H9 (cell line): Measurements from ENCODE around the gene CACNA1F. TPM values are rescaled to one million over a fixed set of nuclear protein-coding genes. Genes with fewer than 3 reads are reported as not detected.

Experiments used
- DNase-seq: peaks from one replicate; pipeline ENCODE4 v3.0.0-alpha.2; 2017
- H2AFZ ChIP-seq: one replicate; pipeline ENCODE4 v1.6.1; 2013; ENCODE audit warnings: mild to moderate bottlenecking, low read length, control low read depth, moderate library complexity
- H2AK5ac ChIP-seq: 2 replicates; pipeline ENCODE4 v1.6.1; 2013; ENCODE audit warnings: low read length, control low read depth, mixed read lengths; ENCODE audit not compliant: insufficient read length
- H2BK120ac ChIP-seq: one replicate; pipeline ENCODE4 v1.6.1; 2013; ENCODE audit warnings: low read depth, mild to moderate bottlenecking, low read length, control low read depth, inconsistent platforms; ENCODE audit not compliant: poor library complexity, severe bottlenecking
- H2BK12ac ChIP-seq: 2 replicates; pipeline ENCODE4 v1.6.1; 2013; ENCODE audit warnings: low read length, control low read depth, mixed read lengths, low read depth; ENCODE audit not compliant: insufficient read length
- H2BK15ac ChIP-seq: 2 replicates; pipeline ENCODE4 v1.6.1; 2013; ENCODE audit warnings: low read depth, low read length, control low read depth
- H2BK20ac ChIP-seq: one replicate; pipeline ENCODE4 v1.6.1; 2013; ENCODE audit warnings: low read depth, mild to moderate bottlenecking, low read length, control low read depth, inconsistent platforms; ENCODE audit not compliant: poor library complexity, severe bottlenecking
- H2BK5ac ChIP-seq: 2 replicates; pipeline ENCODE4 v1.6.1; 2013; ENCODE audit warnings: low read length, control low read depth, mixed read lengths; ENCODE audit not compliant: insufficient read length
- H3K14ac ChIP-seq: 2 replicates; pipeline ENCODE4 v1.6.1; 2013; ENCODE audit warnings: low read length, control low read depth; ENCODE audit not compliant: insufficient read depth
- H3K18ac ChIP-seq: 2 replicates; pipeline ENCODE4 v1.6.1; 2013; ENCODE audit warnings: low read depth, mild to moderate bottlenecking, mixed read lengths, low read length, control low read depth; ENCODE audit not compliant: insufficient read length
- H3K23ac ChIP-seq: 2 replicates; pipeline ENCODE4 v1.6.1; 2013; ENCODE audit warnings: low read length, control low read depth, mixed read lengths, low read depth; ENCODE audit not compliant: insufficient read length
- H3K23me2 ChIP-seq: 2 replicates; pipeline ENCODE4 v1.6.1; 2013; ENCODE audit warnings: low read depth, mild to moderate bottlenecking, mixed read lengths, low read length, control low read depth; ENCODE audit not compliant: insufficient read length, poor library complexity, severe bottlenecking
- H3K27ac ChIP-seq: 2 replicates; pipeline ENCODE4 v1.5.1; 2013; ENCODE audit warnings: low read length, control low read depth, mixed read lengths, low read depth; ENCODE audit not compliant: insufficient read length
- H3K27me3 ChIP-seq: 2 replicates; pipeline ENCODE4 v1.6.1; 2013; ENCODE audit warnings: low read length, control low read depth, inconsistent platforms; ENCODE audit not compliant: insufficient read depth
- H3K4ac ChIP-seq: 2 replicates; pipeline ENCODE4 v1.6.1; 2013; ENCODE audit warnings: low read depth, mild to moderate bottlenecking, control low read depth, inconsistent platforms, low read length, moderate library complexity
- H3K4me1 ChIP-seq: 2 replicates; pipeline ENCODE4 v1.6.1; 2013; ENCODE audit warnings: low read length, control low read depth, inconsistent platforms; ENCODE audit not compliant: insufficient read depth
- H3K4me2 ChIP-seq: 2 replicates; pipeline ENCODE4 v1.6.1; 2013; ENCODE audit warnings: low read length, control low read depth, mixed read lengths; ENCODE audit not compliant: insufficient read length, insufficient read depth
- H3K56ac ChIP-seq: 2 replicates; pipeline ENCODE4 v1.6.1; 2013; ENCODE audit warnings: low read depth, mild to moderate bottlenecking, mixed read lengths, low read length, control low read depth; ENCODE audit not compliant: insufficient read length
- H3K79me1 ChIP-seq: 2 replicates; pipeline ENCODE4 v1.6.1; 2013; ENCODE audit warnings: low read depth, mild to moderate bottlenecking, moderate library complexity, low read length, control low read depth, inconsistent platforms; ENCODE audit not compliant: insufficient read depth, poor library complexity, severe bottlenecking
- H3K79me2 ChIP-seq: 2 replicates; pipeline ENCODE4 v1.6.1; 2013; ENCODE audit warnings: low read length, control low read depth, inconsistent platforms; ENCODE audit not compliant: insufficient read depth
- H3K9ac ChIP-seq: 2 replicates; pipeline ENCODE4 v1.6.1; 2013; ENCODE audit warnings: low read length, control low read depth, mixed read lengths; ENCODE audit not compliant: insufficient read length; ENCODE audit errors: extremely low read depth
- H3K9me3 ChIP-seq: one replicate; pipeline ENCODE4 v1.6.1; 2013; ENCODE audit warnings: low read depth, low read length, inconsistent platforms; ENCODE audit not compliant: control insufficient read depth
- H3T11ph ChIP-seq: one replicate; pipeline ENCODE4 v1.6.1; 2013; ENCODE audit warnings: mild to moderate bottlenecking, low read length, control low read depth, inconsistent platforms
- H4K20me1 ChIP-seq: one replicate; pipeline ENCODE4 v1.6.1; 2013; ENCODE audit not compliant: control insufficient read depth, insufficient read length, insufficient read depth
- H4K5ac ChIP-seq: 2 replicates; pipeline ENCODE4 v1.6.1; 2013; ENCODE audit warnings: low read depth, mild to moderate bottlenecking, mixed read lengths, low read length, control low read depth; ENCODE audit not compliant: insufficient read length
- H4K8ac ChIP-seq: replicated peaks from 2 replicates; pipeline ENCODE4 v1.6.1; 2013; ENCODE audit warnings: low read length, control low read depth, mixed read lengths, low read depth; ENCODE audit not compliant: insufficient read length
- H4K91ac ChIP-seq: 2 replicates; pipeline ENCODE4 v1.6.1; 2013; ENCODE audit warnings: low read depth, mild to moderate bottlenecking, moderate library complexity, mixed read lengths, low read length, control low read depth; ENCODE audit not compliant: insufficient read length
- H3K27ac Mint-ChIP-seq, 3 experiments: 2 replicates in 2 of 3; 3 replicates in 1 of 3; pipeline ENCODE4 v1.8.0; 2020 to 2021; ENCODE audit warnings: mixed read lengths in 3 of 3, mild to moderate bottlenecking in 1 of 3, moderate library complexity in 1 of 3
- H3K27me3 Mint-ChIP-seq: 2 replicates; pipeline ENCODE4 v1.8.0; 2021; ENCODE audit warnings: low read depth, mild to moderate bottlenecking, moderate library complexity, mixed read lengths
- H3K36me3 Mint-ChIP-seq, 3 experiments: 2 replicates in 2 of 3; 3 replicates in 1 of 3; pipeline ENCODE4 v1.8.0; 2020 to 2021; ENCODE audit warnings: low read depth in 3 of 3, mixed read lengths in 3 of 3; ENCODE audit not compliant: insufficient read depth in 1 of 3
- H3K4me1 Mint-ChIP-seq, 2 experiments: 2 replicates each; pipeline ENCODE4 v1.8.0; 2020; ENCODE audit warnings: mixed read lengths in 2 of 2
- H3K4me3 Mint-ChIP-seq, 2 experiments: 2 replicates in 1 of 2; 3 replicates in 1 of 2; pipeline ENCODE4 v1.8.0; 2020 to 2021; ENCODE audit warnings: mild to moderate bottlenecking in 2 of 2, mixed read lengths in 2 of 2, moderate library complexity in 1 of 2
- H3K9me3 Mint-ChIP-seq, 2 experiments: 2 replicates in 1 of 2; 3 replicates in 1 of 2; pipeline ENCODE4 v1.8.0; 2020; ENCODE audit warnings: mild to moderate bottlenecking in 2 of 2, mixed read lengths in 2 of 2, moderate library complexity in 1 of 2
- WGBS: extraction: QIAGEN DNeasy Blood & Tissue Kit; methylation state at CpG from one replicate; pipeline ENCODE4 v1.1.7; 2013; ENCODE audit warnings: missing lambda C conversion rate, low lambda C conversion rate, mixed read lengths; ENCODE audit not compliant: insufficient read length; ENCODE audit errors: extremely low coverage; 5-methylcytosine and 5-hydroxymethylcytosine counted together
- total RNA-seq: library from RNA; stranded (reverse); gene quantifications from 2 replicates; pipeline ENCODE4 v1.2.1, GENCODE V29; 2021
- TF ChIP-seq, protein P1 (sequence below): fragments of 200-600 bp; sonication (generic); conservative IDR thresholded peaks from 3 replicates; pipeline ENCODE4 v1.8.0; 2021; ENCODE audit warnings: antibody characterized with exemption, mild to moderate bottlenecking

Gene CACNA1F
- total RNA-seq, 1 experiment from 2014 or later: 1.4 TPM

DNA sequence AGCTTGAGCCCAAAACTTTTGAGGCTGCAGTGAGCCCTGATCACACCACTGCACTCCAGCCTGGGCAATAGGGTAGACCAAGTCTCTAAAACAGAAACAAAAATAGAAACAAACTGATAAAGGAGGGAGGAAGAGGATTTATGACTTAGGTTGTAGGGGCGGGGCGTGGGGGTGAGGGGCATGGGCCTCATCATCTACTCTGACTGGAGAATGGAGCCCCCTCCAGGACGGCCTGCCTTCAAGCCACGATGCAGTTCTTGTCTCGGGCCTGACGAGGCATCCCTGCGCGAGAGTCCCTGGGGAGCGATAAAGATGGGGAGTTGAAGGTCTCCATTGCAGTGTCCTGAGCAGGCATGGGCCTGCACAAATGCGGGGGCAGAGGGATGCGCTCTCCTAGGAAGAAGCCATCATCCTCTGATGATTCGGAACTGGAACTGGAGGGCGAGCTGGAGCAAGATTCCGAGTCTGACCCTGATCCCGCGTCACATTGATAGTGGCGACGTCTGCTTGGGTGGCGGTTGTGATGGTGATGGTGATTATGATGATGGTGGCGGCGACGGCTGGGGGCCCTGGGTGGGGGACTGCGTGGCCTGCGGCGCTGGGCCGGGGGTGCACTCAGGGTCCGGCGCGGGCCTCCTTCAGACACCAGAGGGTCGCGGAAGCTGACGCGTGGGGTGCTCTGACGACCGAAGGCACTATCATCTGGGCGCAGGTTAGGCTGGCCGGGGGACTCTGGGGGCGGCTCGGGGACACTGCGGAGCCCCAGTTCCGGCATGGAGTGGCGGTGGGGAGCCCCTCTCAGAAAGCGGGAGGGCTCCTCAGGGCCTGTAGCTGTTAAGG is 57.5 kb downstream of the CACNA1F start:
- Histone ChIP-seq H3K4me1 (no peaks in the 10 kb centered on the region), H2BK5ac (no peak overlapping the region), H3K9me3 (peaks cover 20% of the 10 kb centered on the region), H2AFZ (no peak overlapping the region), H2BK20ac (no peak overlapping the region), H4K8ac (no peak overlapping the region), H4K5ac (no peak overlapping the region), H2BK12ac (no peak overlapping the region), H3K79me1 (no peaks in the 10 kb centered on the region), H3K23me2 (peaks cover 10% of the 10 kb centered on the region), H3K23ac (no peak overlapping the region), H3K14ac (no peak overlapping the region), H2AK5ac (no peak overlapping the region), H3K4ac (no peak overlapping the region), H3K79me2 (no peaks in the 10 kb centered on the region), H3K56ac (no peak overlapping the region), H3K9ac (no peak overlapping the region), H3K18ac (no peak overlapping the region), H3T11ph (no peak overlapping the region), H3K4me2 (no peak overlapping the region), H2BK15ac (no peak overlapping the region), H2BK120ac (no peak overlapping the region), H3K27me3 (no peaks in the 10 kb centered on the region; the same call in 1 of the 2 replicates), H4K91ac (no peak overlapping the region), H4K20me1 (no peaks in the 10 kb centered on the region), H3K27ac (no peak overlapping the region)
- Mint-ChIP-seq H3K27ac (no peak overlapping the region; a peak in 1 of 7 replicates), H3K4me3 (no peak overlapping the region), H3K9me3 (peaks cover 74 to 76% of the 10 kb centered on the region in 2 experiments), H3K36me3 (peaks cover 28 to 53% (median 45%) of the 10 kb centered on the region in 3 experiments), H3K4me1 (peaks cover 0 to 12% of the 10 kb centered on the region in 2 experiments; a peak in 2 of 4 replicates), H3K27me3 (peaks cover 22% of the 10 kb centered on the region)
- no CpG with 5 or more reads among the region's 43 CpGs for WGBS
- TF ChIP-seq, protein P1, sequence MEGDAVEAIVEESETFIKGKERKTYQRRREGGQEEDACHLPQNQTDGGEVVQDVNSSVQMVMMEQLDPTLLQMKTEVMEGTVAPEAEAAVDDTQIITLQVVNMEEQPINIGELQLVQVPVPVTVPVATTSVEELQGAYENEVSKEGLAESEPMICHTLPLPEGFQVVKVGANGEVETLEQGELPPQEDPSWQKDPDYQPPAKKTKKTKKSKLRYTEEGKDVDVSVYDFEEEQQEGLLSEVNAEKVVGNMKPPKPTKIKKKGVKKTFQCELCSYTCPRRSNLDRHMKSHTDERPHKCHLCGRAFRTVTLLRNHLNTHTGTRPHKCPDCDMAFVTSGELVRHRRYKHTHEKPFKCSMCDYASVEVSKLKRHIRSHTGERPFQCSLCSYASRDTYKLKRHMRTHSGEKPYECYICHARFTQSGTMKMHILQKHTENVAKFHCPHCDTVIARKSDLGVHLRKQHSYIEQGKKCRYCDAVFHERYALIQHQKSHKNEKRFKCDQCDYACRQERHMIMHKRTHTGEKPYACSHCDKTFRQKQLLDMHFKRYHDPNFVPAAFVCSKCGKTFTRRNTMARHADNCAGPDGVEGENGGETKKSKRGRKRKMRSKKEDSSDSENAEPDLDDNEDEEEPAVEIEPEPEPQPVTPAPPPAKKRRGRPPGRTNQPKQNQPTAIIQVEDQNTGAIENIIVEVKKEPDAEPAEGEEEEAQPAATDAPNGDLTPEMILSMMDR: no peak
- DNase-seq: no peak
